Left colon (tissue), 2 donors: Measurements from ENCODE around the gene ANKRD65. TPM values are rescaled to one million over a fixed set of nuclear protein-coding genes. Genes with fewer than 3 reads are reported as not detected.
"Not testable (repeated sequence)": the region's sequence is repeated elsewhere in the genome, so short reads cannot be mapped to it uniquely, and the experiment has no call there.

Experiments
- ATAC-seq: fragments of 200-7000 bp; cut with Tn5 transposase; one replicate; pipeline ENCODE4 v1.9.1; 2020; ENCODE audit warnings: mild to moderate bottlenecking, moderate library complexity
- DNase-seq, 2 donors: peaks; one replicate each; pipeline ENCODE4 v3.0.0-alpha.2; 2020
- intact Hi-C, 2 donors: fragments of 100-400 bp; cut with DNase I in 1 of 2; cut with micrococcal nuclease in 1 of 2; formaldehyde crosslinking; loops; one replicate each; pipeline versions ENCODE4 v1.11.2 to v1.14.0; 2022; cut with DNase I, micrococcal nuclease
- total RNA-seq, 2 donors: library from RNA; stranded (reverse); fragmentation: NEBNext Ultra II Directional; extraction: Animal tissue kit (Norgen Biotek cat#: 25700); gene quantifications; one replicate each; pipeline ENCODE4 v1.2.1, GENCODE V29; 2021
- donor health status: DM: no; HTN: no; CAD: no.
- donor health status: DM: yes; HTN: yes; CAD: no.

ANKRD65 gene
- total RNA-seq, 2 donors from 2014 or later: 0.76 to 2.7 TPM

- DNase-seq: no peak
- ATAC-seq: peak; percentile 13
- intact Hi-C loops: no loop called here
Measured at GRCh38 chr1:1387098-1388077, 33.7 kb downstream of the ANKRD65 start.

- no peak for DNase-seq
- intact Hi-C loops: no loop called here
- no peak for ATAC-seq
Measured at GRCh38 chr1:1385931-1386330, 35.1 kb downstream of the ANKRD65 start.

GRCh38 chr1:1385339-1385738 lies 35.7 kb downstream of the ANKRD65 start:
- ATAC-seq, intact Hi-C loops, DNase-seq: not testable (repeated sequence)

- no peak for DNase-seq
- no peak for ATAC-seq
- intact Hi-C loops: no loop called here
Measured at GRCh38 chr1:1381294-1381693, 39.8 kb downstream of the ANKRD65 start.

GRCh38 chr1:1380860-1381259 lies 40.2 kb downstream of the ANKRD65 start:
- intact Hi-C loops: no loop called here
- ATAC-seq: no peak
- no peak for DNase-seq

- DNase-seq (no peak), ATAC-seq (no peak)
- intact Hi-C loops: no loop called here
Measured at GRCh38 chr1:1377540-1378205, 43.4 kb downstream of the ANKRD65 start.

- intact Hi-C loops: no loop called here
- DNase-seq (no peak), ATAC-seq (no peak)
Measured at GRCh38 chr1:1376551-1377226, 44.4 kb downstream of the ANKRD65 start.

GRCh38 chr1:1374929-1375662 lies 46.0 kb downstream of the ANKRD65 start, which contains the start of gene AURKAIP1:
TSS of gene AURKAIP1 (minus strand) at chr1:1375207. CDS start at chr1:1374756, 451 bp downstream.
- DNase-seq (peak; percentile 97 to 99), ATAC-seq (peak; percentile 90)
- intact Hi-C loops: no loop called here

- peak; percentile 15 for ATAC-seq
- intact Hi-C loops: no loop called here
- DNase-seq: peak in 1 of 2 donors; percentile 54
Measured at GRCh38 chr1:1374589-1374928, 46.5 kb downstream of the ANKRD65 start.

GRCh38 chr1:1373815-1374588 lies 47.1 kb downstream of the ANKRD65 start:
- ATAC-seq: no peak
- intact Hi-C loops: no loop called here
- peak in 1 of 2 donors; percentile 25 for DNase-seq

GRCh38 chr1:1373051-1373814 lies 47.8 kb downstream of the ANKRD65 start:
- no peak for DNase-seq
- intact Hi-C loops: no loop called here
- ATAC-seq: no peak

- DNase-seq (peak; percentile 38 to 78), ATAC-seq (peak; percentile 30)
- intact Hi-C loops: no loop called here
Measured at GRCh38 chr1:1371746-1372711, 49.0 kb downstream of the ANKRD65 start.

- ATAC-seq (no peak), DNase-seq (no peak)
- intact Hi-C loops: no loop called here
Measured at GRCh38 chr1:1371364-1371745, 49.7 kb downstream of the ANKRD65 start.

GRCh38 chr1:1370771-1371300 lies 50.2 kb downstream of the ANKRD65 start:
- intact Hi-C loops: no loop called here
- ATAC-seq (no peak), DNase-seq (no peak)

- not testable (repeated sequence) for DNase-seq, ATAC-seq
Measured at GRCh38 chr1:1370094-1370493, 51.0 kb downstream of the ANKRD65 start.

More at GRCh38 chr1:1370094-1370493, 51.0 kb downstream of the ANKRD65 start:
- intact Hi-C loops: not testable (repeated sequence)
